Measurements from ENCODE around the gene RAB3A. TPM values are rescaled to one million over a fixed set of nuclear protein-coding genes. Genes with fewer than 3 reads are reported as not detected.

RAB3A gene
- total RNA-seq, 1 experiment from 2014 or later: 1.9 TPM

DNA sequence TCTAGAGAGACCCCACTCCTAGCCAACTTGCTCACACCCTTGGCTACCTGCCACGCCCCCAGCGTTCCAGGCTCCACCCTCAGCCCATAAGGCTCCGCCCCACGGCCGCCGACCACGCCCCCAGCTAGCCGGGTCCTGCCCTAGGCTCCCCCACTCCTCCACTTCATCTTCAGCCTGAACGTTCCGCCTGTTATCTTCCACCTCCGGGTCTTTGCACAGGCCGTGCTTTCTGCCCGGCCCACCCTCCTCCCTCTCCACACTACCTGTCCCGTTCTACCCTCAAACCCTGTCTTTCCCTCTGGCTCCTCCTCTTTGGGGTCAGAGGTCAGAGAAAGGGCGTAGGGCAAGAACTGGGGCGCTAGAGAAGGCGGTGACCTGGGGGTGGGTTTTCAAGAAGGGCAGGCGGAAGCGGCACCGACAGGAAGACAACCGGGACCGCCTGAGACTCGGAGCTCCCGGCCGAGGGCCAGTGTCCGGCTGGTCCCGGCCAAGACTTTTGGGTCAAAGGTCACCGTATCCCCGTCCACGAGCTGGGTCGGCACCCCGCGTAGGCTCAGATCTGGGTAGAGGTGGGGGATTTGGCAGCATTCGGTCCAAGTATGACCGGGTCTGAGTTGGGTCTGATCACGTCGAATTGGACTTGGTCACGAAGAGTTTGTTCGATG is 20.1 kb upstream of the RAB3A start:
- peak; percentile 38 for DNase-seq
- Mint-ChIP-seq H3K27ac (ENCODE audit: unreplicated experiment) (peak overlapping the region; percentile 45), H3K27me3 (ENCODE audit: unreplicated experiment) (peaks cover 61% of the 10 kb centered on the region), H3K36me3 (ENCODE audit: insufficient read depth, unreplicated experiment) (peaks cover 15% of the 10 kb centered on the region), H3K9me3 (ENCODE audit: low read depth, unreplicated experiment) (no peaks in the 10 kb centered on the region), H3K4me1 (ENCODE audit: low read depth, unreplicated experiment) (peaks cover 8% of the 10 kb centered on the region), H3K4me3 (ENCODE audit: low read depth, unreplicated experiment) (peak overlapping the region; percentile 79)
- CTCF ChIA-PET: interaction anchor here (0.6 to 1.3 kb wide), 7 partner anchors 9 to 56 kb away, joined by 3 to 10 read pairs (median 4); partner anchors contain the start of gene MPV17L2
- intact Hi-C loops (cut with micrococcal nuclease; ENCODE audit: unreplicated experiment): no loop called here
- BruUV-seq (replicated peaks): no TSS peak
- TF ChIP-seq, protein P1, sequence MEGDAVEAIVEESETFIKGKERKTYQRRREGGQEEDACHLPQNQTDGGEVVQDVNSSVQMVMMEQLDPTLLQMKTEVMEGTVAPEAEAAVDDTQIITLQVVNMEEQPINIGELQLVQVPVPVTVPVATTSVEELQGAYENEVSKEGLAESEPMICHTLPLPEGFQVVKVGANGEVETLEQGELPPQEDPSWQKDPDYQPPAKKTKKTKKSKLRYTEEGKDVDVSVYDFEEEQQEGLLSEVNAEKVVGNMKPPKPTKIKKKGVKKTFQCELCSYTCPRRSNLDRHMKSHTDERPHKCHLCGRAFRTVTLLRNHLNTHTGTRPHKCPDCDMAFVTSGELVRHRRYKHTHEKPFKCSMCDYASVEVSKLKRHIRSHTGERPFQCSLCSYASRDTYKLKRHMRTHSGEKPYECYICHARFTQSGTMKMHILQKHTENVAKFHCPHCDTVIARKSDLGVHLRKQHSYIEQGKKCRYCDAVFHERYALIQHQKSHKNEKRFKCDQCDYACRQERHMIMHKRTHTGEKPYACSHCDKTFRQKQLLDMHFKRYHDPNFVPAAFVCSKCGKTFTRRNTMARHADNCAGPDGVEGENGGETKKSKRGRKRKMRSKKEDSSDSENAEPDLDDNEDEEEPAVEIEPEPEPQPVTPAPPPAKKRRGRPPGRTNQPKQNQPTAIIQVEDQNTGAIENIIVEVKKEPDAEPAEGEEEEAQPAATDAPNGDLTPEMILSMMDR (IDR thresholded peaks at IDR 0.05; ENCODE audit: unreplicated experiment): no peak

DNA sequence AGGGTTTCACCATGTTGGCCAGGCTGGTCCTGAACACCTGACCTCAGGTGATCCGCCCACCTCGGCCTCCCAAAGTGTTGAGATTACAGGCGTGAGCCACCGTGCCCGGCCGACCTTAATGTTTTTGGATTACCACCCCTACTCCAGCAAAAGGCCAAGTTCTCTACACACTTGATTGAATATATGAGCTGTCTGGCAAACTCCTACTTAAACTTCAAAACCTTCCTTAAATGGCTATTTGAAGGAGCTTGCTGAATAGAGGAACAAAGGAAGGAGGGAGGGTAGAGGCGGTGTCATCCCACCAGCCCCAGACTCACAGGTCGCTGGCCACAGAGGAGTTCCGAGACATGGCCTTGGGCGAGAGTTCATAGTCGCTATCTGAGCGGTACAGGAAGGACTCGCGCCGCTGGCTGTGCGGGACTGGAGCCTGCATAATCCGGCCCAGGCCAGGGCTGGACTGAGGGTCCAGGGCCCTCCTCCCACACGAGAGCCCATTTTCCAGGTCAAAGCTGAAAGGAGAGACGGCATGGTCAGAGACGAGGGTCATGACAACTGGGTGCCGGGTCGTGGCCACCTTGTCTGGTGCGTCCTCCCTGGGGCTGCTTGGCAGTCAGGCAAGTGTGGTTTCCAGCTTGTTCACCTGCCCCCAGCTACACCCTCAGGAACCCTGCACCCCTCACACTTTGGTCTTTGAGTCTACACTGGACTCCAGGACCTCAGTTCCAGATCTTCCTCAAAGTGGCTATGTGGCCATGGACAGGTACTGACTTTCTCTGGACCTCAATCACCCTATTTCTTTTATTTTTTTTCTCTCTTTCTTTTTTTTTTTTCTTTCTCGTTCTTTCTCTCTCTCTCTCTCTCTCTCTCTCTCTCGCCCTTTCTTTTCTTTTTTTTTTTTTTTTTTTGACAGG is 18.2 kb upstream of the RAB3A start:
- CTCF ChIA-PET: interaction anchor here (0.6 to 1.3 kb wide), 2 partner anchors 14 to 18 kb away, joined by 6 to 8 read pairs; no protein-coding TSS in a partner anchor
- peaks cover 55% of the 10 kb centered on the region for H3K27me3 Mint-ChIP-seq (ENCODE audit: unreplicated experiment)
- peaks cover 15% of the 10 kb centered on the region for H3K36me3 Mint-ChIP-seq (ENCODE audit: insufficient read depth, unreplicated experiment)
- peaks cover 8% of the 10 kb centered on the region for H3K4me1 Mint-ChIP-seq (ENCODE audit: low read depth, unreplicated experiment)
- BruUV-seq (replicated peaks): no TSS peak
- TF ChIP-seq, protein P1 (IDR thresholded peaks at IDR 0.05; ENCODE audit: unreplicated experiment): no peak
- no peak overlapping the region for H3K27ac Mint-ChIP-seq (ENCODE audit: unreplicated experiment)
- intact Hi-C loops (cut with micrococcal nuclease; ENCODE audit: unreplicated experiment): no loop called here
- DNase-seq: no peak
- H3K9me3 Mint-ChIP-seq (ENCODE audit: low read depth, unreplicated experiment): no peaks in the 10 kb centered on the region
- H3K4me3 Mint-ChIP-seq (ENCODE audit: low read depth, unreplicated experiment): no peak overlapping the region

DNA sequence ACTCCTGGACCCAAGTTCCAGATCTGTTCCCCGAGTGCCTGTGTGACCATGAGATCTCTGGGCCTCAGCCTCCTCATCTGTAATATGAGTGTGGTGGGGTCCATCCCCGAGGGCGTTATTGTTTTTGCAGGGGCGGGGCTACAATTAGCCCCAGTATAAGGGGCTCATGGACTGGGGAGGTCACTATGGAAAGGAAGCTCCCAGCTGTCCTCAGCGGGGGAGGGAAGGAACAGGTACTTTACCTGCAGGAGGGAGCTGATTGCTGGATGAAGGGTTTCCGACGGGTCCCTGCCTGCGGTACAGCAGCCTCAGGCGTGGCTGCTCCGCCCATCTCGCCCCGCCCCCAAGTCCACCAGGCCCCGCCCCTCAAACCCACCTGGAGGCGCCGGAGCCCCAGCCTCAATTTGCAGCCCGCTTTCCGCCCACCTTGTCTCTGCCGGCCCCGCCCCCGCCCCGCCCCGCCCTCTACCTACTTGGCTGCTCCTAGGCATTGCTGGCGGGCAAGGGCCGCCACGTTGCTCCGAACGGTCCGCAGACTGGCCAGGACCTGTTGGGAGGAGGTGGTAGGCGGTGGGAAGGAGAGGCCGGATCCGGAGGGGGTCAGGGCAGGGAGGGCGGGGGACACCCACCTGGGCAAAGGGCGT is 16.9 kb upstream of the RAB3A start:
- DNase-seq: peak; percentile 17
- TF ChIP-seq, protein P1 (IDR thresholded peaks at IDR 0.05; ENCODE audit: unreplicated experiment): no peak
- CTCF ChIA-PET: interaction anchor here (0.6 kb wide), 1 partner anchor 19 kb away, joined by 6 read pairs; no protein-coding TSS in a partner anchor
- Mint-ChIP-seq H3K36me3 (ENCODE audit: insufficient read depth, unreplicated experiment) (peaks cover 15% of the 10 kb centered on the region), H3K9me3 (ENCODE audit: low read depth, unreplicated experiment) (no peaks in the 10 kb centered on the region), H3K4me3 (ENCODE audit: low read depth, unreplicated experiment) (peak overlapping the region; percentile 37), H3K4me1 (ENCODE audit: low read depth, unreplicated experiment) (peaks cover 8% of the 10 kb centered on the region), H3K27ac (ENCODE audit: unreplicated experiment) (no peak overlapping the region), H3K27me3 (ENCODE audit: unreplicated experiment) (peaks cover 42% of the 10 kb centered on the region)
- BruUV-seq (replicated peaks): no TSS peak
- intact Hi-C loops (cut with micrococcal nuclease; ENCODE audit: unreplicated experiment): no loop called here

DNA sequence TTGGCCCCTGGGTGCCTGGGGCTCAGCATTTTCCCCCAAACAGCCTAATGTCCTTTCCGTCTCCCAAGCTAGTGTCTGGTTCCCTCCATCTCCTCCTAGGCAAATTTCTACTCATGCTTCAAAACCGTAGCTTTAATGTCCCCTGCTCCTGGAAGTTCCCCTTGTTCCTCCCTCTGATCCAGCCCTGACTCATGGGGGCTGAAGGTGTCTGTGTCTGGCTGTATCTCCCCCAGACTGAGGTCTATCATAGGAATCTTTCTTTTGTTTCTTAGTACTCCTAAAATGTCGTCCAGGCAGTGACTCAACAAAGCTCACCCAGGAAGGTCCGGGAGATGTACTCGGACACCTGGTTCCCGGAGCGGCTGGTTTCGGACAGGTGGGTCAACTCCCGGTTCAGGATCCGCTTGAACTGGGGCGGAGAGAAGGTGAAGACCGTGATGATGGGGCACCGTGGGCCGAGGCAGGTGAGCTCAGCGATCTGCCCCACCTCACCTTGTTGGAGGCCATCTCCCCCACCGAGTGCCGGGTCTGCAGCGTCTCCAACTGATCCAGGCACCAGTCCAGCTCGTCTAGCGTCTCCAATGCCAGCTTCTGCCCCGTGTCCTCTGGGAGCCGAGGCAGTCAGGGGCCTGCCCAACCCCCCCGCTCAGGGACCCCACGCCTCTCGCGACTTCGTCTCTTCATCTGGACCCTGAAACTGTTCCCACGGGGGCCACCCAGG is 16.2 kb upstream of the RAB3A start:
- peaks cover 8% of the 10 kb centered on the region for H3K4me1 Mint-ChIP-seq (ENCODE audit: low read depth, unreplicated experiment)
- no peak for DNase-seq
- H3K4me3 Mint-ChIP-seq (ENCODE audit: low read depth, unreplicated experiment): no peak overlapping the region
- TF ChIP-seq, protein P1 (IDR thresholded peaks at IDR 0.05; ENCODE audit: unreplicated experiment): no peak
- H3K27ac Mint-ChIP-seq (ENCODE audit: unreplicated experiment): no peak overlapping the region
- H3K27me3 Mint-ChIP-seq (ENCODE audit: unreplicated experiment): peaks cover 35% of the 10 kb centered on the region
- intact Hi-C loops (cut with micrococcal nuclease; ENCODE audit: unreplicated experiment): no loop called here
- H3K36me3 Mint-ChIP-seq (ENCODE audit: insufficient read depth, unreplicated experiment): peaks cover 15% of the 10 kb centered on the region
- no TSS peak for BruUV-seq (replicated peaks)
- CTCF ChIA-PET: interaction anchor here (0.7 kb wide), 2 partner anchors 11 to 930 kb away, joined by 3 read pairs; no protein-coding TSS in a partner anchor
- no peaks in the 10 kb centered on the region for H3K9me3 Mint-ChIP-seq (ENCODE audit: low read depth, unreplicated experiment)
